Suppressor macrophage treated with lipopolysaccharide for 4 hours (primary cell): Measurements from ENCODE around the gene TCERG1L.
"Not testable (repeated sequence)": the region's sequence is repeated elsewhere in the genome, so short reads cannot be mapped to it uniquely, and the experiment has no call there.

ENCODE experiments used
- DNase-seq: peaks from one replicate; pipeline ENCODE4 v3.0.0-alpha.2; 2020

Gene TCERG1L

GRCh38 chr10:131141207-131141606 lies 170.3 kb downstream of the TCERG1L start:
- no peak for DNase-seq

GRCh38 chr10:131140606-131141005 lies 170.9 kb downstream of the TCERG1L start:
- DNase-seq, result no peak

GRCh38 chr10:131137223-131137622 lies 174.3 kb downstream of the TCERG1L start:
- DNase-seq, result no peak

- not testable (repeated sequence) for DNase-seq
Observed at GRCh38 chr10:131136336-131136735, 175.2 kb downstream of the TCERG1L start.

DNA sequence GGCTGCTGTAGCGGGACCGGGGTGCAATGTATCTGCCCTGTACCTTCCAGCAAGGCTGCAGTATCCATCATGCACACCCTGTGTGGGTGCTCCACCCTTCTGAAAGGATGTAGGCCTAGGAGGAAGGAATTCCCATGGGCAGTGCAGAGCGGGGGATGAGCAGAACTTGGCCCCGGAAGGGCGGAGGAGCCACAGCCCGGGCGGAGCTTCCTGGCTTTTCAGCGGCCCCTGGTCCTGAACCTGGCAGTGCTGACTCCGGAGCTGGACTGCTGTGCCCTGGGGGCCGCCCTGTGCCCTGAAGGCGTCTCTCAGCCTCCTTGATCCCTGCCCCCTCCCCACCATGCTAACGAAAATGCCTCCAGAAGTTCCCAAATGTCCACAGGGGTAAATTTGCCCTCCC lies 175.8 kb downstream of the TCERG1L start:
- DNase-seq, result no peak

DNA sequence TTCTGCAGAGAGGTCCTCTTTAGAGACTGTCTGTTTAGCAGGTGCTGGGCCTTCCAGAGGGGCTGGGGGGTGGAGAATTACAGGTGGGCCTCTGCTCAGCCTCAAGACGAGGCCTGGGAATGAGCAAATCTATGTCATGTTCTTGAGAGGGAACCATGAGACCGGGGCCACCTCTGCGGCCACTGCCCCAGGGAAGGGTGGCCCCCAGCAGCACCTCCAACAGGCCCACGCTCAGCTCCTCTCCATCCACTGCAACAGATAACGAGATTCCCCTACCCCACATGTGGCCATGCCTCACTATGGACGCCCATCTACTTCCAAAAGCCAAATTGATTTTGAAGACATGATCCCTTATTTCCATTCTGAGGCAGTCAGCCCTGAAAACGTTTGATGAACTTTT lies 176.9 kb downstream of the TCERG1L start:
- no peak for DNase-seq

- DNase-seq, result no peak
Observed at GRCh38 chr10:131134001-131134576, 177.4 kb downstream of the TCERG1L start.

DNA sequence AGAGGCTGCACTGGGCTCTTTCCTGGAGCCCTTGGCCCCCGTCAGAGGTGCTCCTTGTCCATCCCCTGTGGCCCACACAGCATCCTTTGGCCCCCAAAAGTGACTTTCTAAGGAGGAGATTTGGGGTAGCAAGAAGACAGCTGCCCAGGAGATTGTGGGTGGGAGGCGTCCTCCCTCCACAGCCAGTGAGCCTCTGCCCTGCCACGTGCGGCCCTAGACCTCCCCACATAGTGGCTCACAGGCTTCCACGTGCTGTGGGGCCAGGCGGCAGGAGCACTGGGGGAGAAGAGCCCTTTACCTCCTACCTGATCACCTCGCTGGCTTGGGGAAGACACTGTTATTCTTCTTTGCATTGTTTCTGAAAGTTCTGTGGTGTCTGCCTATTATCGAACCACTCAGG lies 178.8 kb downstream of the TCERG1L start:
- no peak for DNase-seq

DNA sequence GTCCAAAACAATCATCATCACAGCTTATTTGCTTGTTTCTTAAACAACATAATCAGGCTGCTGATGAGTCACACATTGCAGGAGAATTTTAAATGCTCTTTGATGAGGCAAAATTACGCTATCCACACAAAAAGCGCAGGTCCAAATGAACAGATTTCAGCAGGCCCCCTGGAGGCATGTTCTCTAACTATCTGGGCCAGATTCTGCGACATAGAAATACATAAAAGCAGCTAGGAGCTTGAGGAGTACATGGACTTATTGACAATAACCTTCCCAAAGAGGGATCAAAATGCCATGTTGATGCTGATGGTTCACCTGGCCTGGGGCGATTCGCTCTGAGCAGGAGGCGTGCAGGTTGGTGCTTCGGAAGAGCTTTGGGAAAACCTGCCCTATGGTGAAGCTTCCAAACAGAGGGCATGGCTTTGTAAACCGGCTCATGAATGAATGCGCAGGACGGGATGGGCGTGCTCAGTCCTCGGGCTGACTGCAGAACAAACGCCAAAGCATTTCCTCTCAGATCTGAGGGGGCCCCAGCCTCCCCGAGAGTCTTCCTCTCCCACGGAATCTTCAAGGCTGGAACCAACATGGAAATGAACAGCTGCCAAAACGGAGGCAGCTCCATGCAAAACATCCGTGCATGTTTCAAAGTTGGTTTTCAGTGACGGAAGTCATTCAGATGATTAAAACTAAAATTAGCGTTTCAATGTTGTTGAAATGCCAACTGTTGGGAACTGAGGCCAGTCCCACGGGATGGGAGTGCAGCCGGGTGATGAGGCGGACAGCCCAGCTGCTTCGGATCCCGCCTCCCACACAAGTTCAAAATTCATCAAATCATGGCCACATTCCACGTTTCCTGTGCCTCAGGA lies 179.6 kb downstream of the TCERG1L start:
- no peak for DNase-seq

DNA sequence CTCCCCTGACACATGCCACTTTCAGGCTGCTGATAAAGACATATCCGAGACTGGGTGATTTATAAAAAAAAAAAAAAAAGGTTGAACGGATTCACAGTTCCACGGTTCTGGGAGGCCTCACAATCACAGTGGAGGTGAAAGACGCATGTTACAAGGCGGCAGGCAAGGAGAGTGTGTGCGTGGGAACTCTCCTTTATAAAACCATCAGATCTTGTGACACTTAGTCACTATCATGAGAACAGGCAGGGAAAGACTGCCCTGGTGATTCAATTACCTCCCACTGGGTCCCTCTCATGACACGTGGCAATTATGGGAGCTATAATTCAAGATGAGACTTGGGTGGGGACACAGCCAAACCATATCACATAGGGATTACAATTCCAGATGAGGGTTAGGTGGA lies 181.5 kb downstream of the TCERG1L start:
- no peak for DNase-seq

- no peak for DNase-seq
Observed at GRCh38 chr10:131129544-131129943, 182.0 kb downstream of the TCERG1L start.

- DNase-seq, result no peak
Observed at GRCh38 chr10:131128731-131129130, 182.8 kb downstream of the TCERG1L start.

DNA sequence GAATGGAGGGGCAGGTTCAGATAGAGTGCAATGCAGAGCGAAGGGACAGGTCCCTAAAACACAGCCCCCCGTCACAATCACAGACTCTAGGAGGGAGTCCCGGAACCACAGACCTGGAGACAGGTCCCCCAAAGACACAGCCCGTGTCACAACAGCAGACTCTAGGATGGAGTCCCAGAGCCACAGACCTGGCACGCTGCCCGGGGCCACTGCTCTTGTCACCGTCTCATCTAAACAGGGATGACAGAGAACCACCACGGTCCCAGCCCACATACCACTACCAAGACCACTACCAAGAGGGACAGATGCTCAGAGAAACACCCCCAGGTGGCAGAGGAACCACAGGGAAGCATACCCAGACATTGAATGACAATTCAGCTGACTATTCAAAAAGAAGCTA lies 183.9 kb downstream of the TCERG1L start:
- no peak for DNase-seq

GRCh38 chr10:131127138-131127589 lies 184.4 kb downstream of the TCERG1L start:
- no peak for DNase-seq

DNA sequence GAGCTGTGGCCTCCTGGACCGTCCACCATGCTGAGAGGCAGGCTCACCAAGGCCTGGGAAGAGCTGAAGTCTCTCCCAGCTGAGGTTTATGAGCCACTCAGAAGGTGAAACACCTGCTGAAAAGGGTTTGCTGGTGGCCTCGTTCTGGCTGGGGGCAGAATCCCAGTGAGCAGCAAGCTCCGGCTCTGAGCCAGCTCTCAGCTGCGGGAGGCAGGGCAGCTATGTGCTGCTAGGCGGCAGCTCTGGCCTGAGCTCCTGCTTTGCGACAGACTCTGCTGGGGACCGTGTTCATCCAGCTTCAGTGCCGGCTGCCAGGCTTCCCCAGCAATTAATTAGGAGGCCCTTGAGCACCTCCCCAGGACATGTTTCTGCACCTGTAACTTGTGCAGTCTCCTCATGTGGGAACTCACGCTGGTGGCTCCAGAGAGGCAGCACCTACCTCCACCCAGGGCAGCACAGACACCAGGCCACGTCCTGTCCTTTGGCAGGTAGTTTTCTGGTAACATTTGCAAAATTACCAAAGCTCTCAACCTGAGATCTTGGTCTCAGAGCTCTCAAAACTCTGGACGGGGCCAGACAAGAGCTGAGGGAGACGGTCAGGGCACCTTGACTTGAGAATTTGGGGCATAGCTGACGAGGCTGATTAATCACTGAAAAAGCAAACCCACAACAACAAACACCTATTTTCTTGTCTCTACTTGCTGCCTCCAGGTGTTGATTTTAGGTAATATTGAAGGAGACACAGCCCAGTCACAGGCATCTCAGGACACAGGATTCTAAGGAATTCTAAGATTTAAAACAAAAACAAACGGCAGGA lies 185.0 kb downstream of the TCERG1L start:
- no peak for DNase-seq

- DNase-seq, result no peak
Observed at GRCh38 chr10:131125511-131126225, 185.9 kb downstream of the TCERG1L start.

DNA sequence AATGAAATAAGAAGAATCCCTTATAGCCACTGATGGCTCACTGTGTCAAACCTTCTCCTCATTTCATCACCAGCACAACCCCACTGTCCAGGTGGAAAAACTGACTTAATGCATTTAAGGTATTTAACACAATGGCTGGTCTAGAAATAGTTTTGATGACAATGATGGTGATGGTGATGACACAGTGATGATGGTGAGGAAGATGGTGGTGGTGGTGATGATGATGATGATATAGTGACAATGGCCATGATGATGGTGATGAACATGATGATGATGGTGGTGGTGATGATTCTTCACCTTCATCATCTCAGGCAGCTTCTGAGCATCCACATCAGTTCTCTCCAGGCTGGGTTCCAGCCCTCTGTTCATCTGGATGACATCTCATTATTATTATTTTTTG lies 186.6 kb downstream of the TCERG1L start:
- DNase-seq, result no peak

- no peak for DNase-seq
Observed at GRCh38 chr10:131123496-131123895, 188.0 kb downstream of the TCERG1L start.

- no peak for DNase-seq
Observed at GRCh38 chr10:131121511-131122035, 189.9 kb downstream of the TCERG1L start.

DNA sequence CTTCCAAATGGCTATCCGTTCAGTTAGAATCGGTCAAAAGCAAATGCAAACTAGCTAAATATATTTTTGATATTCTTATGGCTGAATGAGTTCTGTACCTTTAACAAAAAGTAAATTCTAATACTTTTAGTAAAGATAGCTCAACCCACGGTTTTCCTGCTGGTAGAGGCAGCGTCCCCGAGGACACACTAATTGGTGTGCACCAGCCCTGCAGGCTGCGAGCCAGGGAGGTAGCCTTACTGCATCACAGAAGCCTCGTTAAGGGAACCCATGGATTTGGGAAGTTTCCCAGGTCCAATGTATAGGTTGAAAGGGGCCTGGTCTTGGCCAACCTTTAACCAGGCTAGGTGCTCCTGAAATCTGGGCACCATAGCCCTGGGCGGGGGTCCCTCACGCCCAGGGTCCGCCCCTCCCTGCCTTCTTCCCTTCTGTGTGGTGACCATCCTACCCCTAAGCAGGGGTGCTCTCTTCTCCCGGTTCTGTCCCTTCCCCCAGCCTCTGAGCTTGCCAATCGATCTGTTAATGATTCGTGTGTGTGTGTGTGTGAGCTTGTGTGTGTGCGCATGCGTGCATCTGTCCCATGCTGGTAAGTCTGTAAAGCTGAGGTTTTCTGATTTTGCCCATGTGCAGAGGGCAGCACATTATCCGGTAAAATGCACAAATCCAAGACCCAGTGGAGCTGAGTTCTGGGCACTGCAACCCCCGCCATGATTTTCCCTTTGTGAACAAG lies 191.7 kb downstream of the TCERG1L start:
- DNase-seq, result no peak

GRCh38 chr10:131117416-131118212 lies 193.9 kb downstream of the TCERG1L start:
- DNase-seq, result no peak
